Smooth muscle cell (in vitro differentiated cells): ENCODE measurements around the gene UBE2I. TPM values are rescaled to one million over a fixed set of nuclear protein-coding genes. Genes with fewer than 3 reads are reported as not detected.

Experiments
- DNase-seq: peaks from one replicate; lab custom pipeline; 2025; ENCODE audit not compliant: unreplicated experiment; lab: John Stamatoyannopoulos, UW
- H2AFZ ChIP-seq: fragments of 200-600 bp; sonication (generic); 2 replicates; pipeline ENCODE4 v1.6.0; 2016; ENCODE audit warnings: antibody characterized with exemption, low read depth, mild to moderate bottlenecking
- H3F3A ChIP-seq: fragments of 200-600 bp; sonication (generic); 2 replicates; pipeline ENCODE4 v1.6.0; 2017; ENCODE audit warnings: antibody characterized with exemption, low read depth
- H3K27ac ChIP-seq: fragments of 200-600 bp; sonication (generic); 2 replicates; pipeline ENCODE4 v1.5.1; 2016; ENCODE audit warnings: low read depth, mild to moderate bottlenecking
- H3K27me3 ChIP-seq: fragments of 200-600 bp; sonication (generic); 2 replicates; pipeline ENCODE4 v1.6.1; 2016; ENCODE audit warnings: low read depth, mild to moderate bottlenecking
- H3K36me3 ChIP-seq: fragments of 200-600 bp; sonication (generic); 2 replicates; pipeline ENCODE4 v1.5.1; 2016; ENCODE audit warnings: low read depth
- H3K4me1 ChIP-seq: fragments of 200-600 bp; sonication (generic); 2 replicates; pipeline ENCODE4 v1.5.1; 2016; ENCODE audit warnings: low read depth
- H3K4me2 ChIP-seq: fragments of 200-600 bp; sonication (generic); 2 replicates; pipeline ENCODE4 v1.6.0; 2016; ENCODE audit warnings: mild to moderate bottlenecking
- H3K4me3 ChIP-seq: fragments of 200-600 bp; sonication (generic); 2 replicates; pipeline ENCODE4 v1.5.1; 2016; ENCODE audit warnings: mild to moderate bottlenecking
- H3K79me2 ChIP-seq: fragments of 200-600 bp; sonication (generic); 2 replicates; pipeline ENCODE4 v1.6.0; 2016; ENCODE audit warnings: low read depth, mild to moderate bottlenecking
- H3K9ac ChIP-seq: fragments of 200-600 bp; sonication (generic); 2 replicates; pipeline ENCODE4 v1.6.0; 2016; ENCODE audit warnings: low read depth
- H3K9me3 ChIP-seq: fragments of 200-600 bp; sonication (generic); replicated peaks from 2 replicates; pipeline ENCODE4 v1.5.1; 2016; ENCODE audit warnings: low read depth
- H4K20me1 ChIP-seq: fragments of 200-600 bp; sonication (generic); 2 replicates; pipeline ENCODE4 v1.6.0; 2016; ENCODE audit warnings: low read depth
- CTCF ChIP-seq: fragments of 200-600 bp; sonication (generic); IDR thresholded peaks from 2 replicates; pipeline ENCODE4 v1.5.1; 2017; ENCODE audit warnings: borderline replicate concordance, mild to moderate bottlenecking, antibody characterized with exemption; ENCODE audit not compliant: insufficient read depth, poor library complexity, severe bottlenecking
- WGBS: methylation state at CpG from one replicate; pipeline ENCODE4 v1.1.7; 2016; ENCODE audit warnings: low lambda C conversion rate; 5-methylcytosine and 5-hydroxymethylcytosine counted together
- polyA plus RNA-seq: library from polyadenylated mRNA; unstranded; fragments of >200 nt; fragmentation: Nextera tagmentation; extraction: Ambion mirVana; gene quantifications from 2 replicates; pipeline ENCODE4 v1.2.1, GENCODE V29; 2016
- total RNA-seq: library from RNA; depleted of rRNA; stranded (reverse); fragments of >200 nt; gene quantifications from 2 replicates; pipeline ENCODE4 v1.2.3, GENCODE V29; 2014

The UBE2I gene
- total and polyA plus RNA-seq, 2 experiments from 2014 or later = 95.9 to 169 TPM

- no peaks in the 10 kb centered on the region for H3K36me3 ChIP-seq
- no peak for DNase-seq
- no peak overlapping the region for H3K27ac ChIP-seq
- H3K27me3 ChIP-seq = peaks cover 6% of the 10 kb centered on the region
- H3K9me3 ChIP-seq = no peaks in the 10 kb centered on the region
- no peak overlapping the region for H3K4me2 ChIP-seq
- no peak overlapping the region for H2AFZ ChIP-seq
- H4K20me1 ChIP-seq = no peaks in the 10 kb centered on the region
- H3K79me2 ChIP-seq = no peaks in the 10 kb centered on the region
- peaks cover 5% of the 10 kb centered on the region for H3F3A ChIP-seq
- no peak for TF ChIP-seq CTCF
- H3K4me3 ChIP-seq = no peak overlapping the region
- H3K4me1 ChIP-seq = no peaks in the 10 kb centered on the region
- no peak overlapping the region for H3K9ac ChIP-seq
- WGBS = 89% methylated on average over 12 of the region's 12 CpGs
Observed at GRCh38 chr16:1301562-1301961, 7.9 kb upstream of the UBE2I start.

GRCh38 chr16:1305823-1306222 is 3.6 kb upstream of the UBE2I start:
- peaks cover under 1% of the 10 kb centered on the region for H3K4me1 ChIP-seq
- peaks cover 9% of the 10 kb centered on the region for H4K20me1 ChIP-seq
- no peaks in the 10 kb centered on the region for H3K9me3 ChIP-seq
- H3K4me2 ChIP-seq = no peak overlapping the region
- H3K27me3 ChIP-seq = no peaks in the 10 kb centered on the region
- H3K27ac ChIP-seq = no peak overlapping the region
- no peak overlapping the region for H3K4me3 ChIP-seq
- no peak overlapping the region for H2AFZ ChIP-seq
- H3K36me3 ChIP-seq = no peaks in the 10 kb centered on the region
- 90% methylated on average over 12 of the region's 12 CpGs for WGBS
- no peak for DNase-seq
- no peak overlapping the region for H3K9ac ChIP-seq
- peaks cover 5% of the 10 kb centered on the region for H3F3A ChIP-seq
- TF ChIP-seq CTCF = no peak
- H3K79me2 ChIP-seq = peaks cover 10% of the 10 kb centered on the region

GRCh38 chr16:1306334-1306733 is 3.1 kb upstream of the UBE2I start:
- Histone ChIP-seq H2AFZ (no peak overlapping the region), H3K27ac (no peak overlapping the region), H3F3A (peaks cover 5% of the 10 kb centered on the region), H3K4me2 (no peak overlapping the region), H3K9ac (no peak overlapping the region), H3K4me3 (no peak overlapping the region), H4K20me1 (peaks cover 14% of the 10 kb centered on the region), H3K4me1 (peaks cover 6% of the 10 kb centered on the region), H3K79me2 (peaks cover 15% of the 10 kb centered on the region), H3K9me3 (no peaks in the 10 kb centered on the region), H3K27me3 (no peaks in the 10 kb centered on the region), H3K36me3 (no peaks in the 10 kb centered on the region)
- TF ChIP-seq CTCF = no peak
- DNase-seq = no peak
- WGBS = 73% methylated on average over 4 of the region's 4 CpGs
